Caco-2 (cell line): ENCODE measurements around the gene MED29. TPM values are rescaled to one million over a fixed set of nuclear protein-coding genes. Genes with fewer than 3 reads are reported as not detected.

ENCODE experiments used
- BruUV-seq: library from RNA; stranded (reverse); fragments of 400-500 nt; replicated peaks from 2 replicates; lab custom pipeline; 2021; lab: Mats Ljungman, UMichigan
- CTCF ChIA-PET: fragments of 300-600 bp; sonication (Branson Sonifier 250); formaldehyde crosslinking; loops from one replicate; lab custom pipeline; 2022; ENCODE audit warnings: antibody characterized with exemption; lab: Charles Lee
- POLR2A ChIA-PET: fragments of 300-600 bp; sonication (Branson Sonifier 250); formaldehyde crosslinking; loops from one replicate; lab custom pipeline; 2022; ENCODE audit warnings: antibody characterized with exemption; lab: Charles Lee
- DNase-seq, 2 experiments: peaks; one replicate each; pipeline versions ENCODE4 v3.0.0 to v3.0.0-alpha.2; 2020 to 2022
- H3K27me3 ChIP-seq: replicated peaks from 2 replicates; pipeline ENCODE4 v1.6.0; 2011; ENCODE audit warnings: low read length; ENCODE audit not compliant: control insufficient read depth, insufficient read depth
- H3K36me3 ChIP-seq: 2 replicates; pipeline ENCODE4 v1.5.1; 2011; ENCODE audit warnings: low read length; ENCODE audit not compliant: control insufficient read depth, insufficient read depth
- H3K4me1 ChIP-seq: fragments of 250-450 bp; sonication (Bioruptor Pico); 2 replicates; pipeline ENCODE4 v1.5.1; 2020; ENCODE audit warnings: mild to moderate bottlenecking
- H3K4me3 ChIP-seq: 2 replicates; pipeline ENCODE4 v1.5.1; 2011; ENCODE audit warnings: low read depth, mild to moderate bottlenecking, control low read depth, low read length
- H3K9me3 ChIP-seq: fragments of 250-450 bp; sonication (Bioruptor Pico); 2 replicates; pipeline ENCODE4 v1.5.1; 2020; ENCODE audit warnings: mild to moderate bottlenecking, moderate library complexity
- H3K27ac Mint-ChIP-seq: one replicate; pipeline ENCODE4 v1.8.0; 2022; ENCODE audit warnings: mixed read lengths; ENCODE audit not compliant: unreplicated experiment
- H3K27me3 Mint-ChIP-seq: one replicate; pipeline ENCODE4 v1.8.0; 2022; ENCODE audit warnings: mixed read lengths; ENCODE audit not compliant: insufficient read depth, unreplicated experiment
- H3K36me3 Mint-ChIP-seq: one replicate; pipeline ENCODE4 v1.8.0; 2022; ENCODE audit warnings: mild to moderate bottlenecking, mixed read lengths; ENCODE audit not compliant: insufficient read depth, unreplicated experiment
- H3K4me1 Mint-ChIP-seq: one replicate; pipeline ENCODE4 v1.8.0; 2022; ENCODE audit warnings: low read depth, mixed read lengths; ENCODE audit not compliant: unreplicated experiment
- H3K4me3 Mint-ChIP-seq: one replicate; pipeline ENCODE4 v1.8.0; 2022; ENCODE audit warnings: mild to moderate bottlenecking, moderate library complexity, mixed read lengths; ENCODE audit not compliant: unreplicated experiment
- H3K9me3 Mint-ChIP-seq: one replicate; pipeline ENCODE4 v1.8.0; 2022; ENCODE audit warnings: mixed read lengths; ENCODE audit not compliant: unreplicated experiment
- intact Hi-C: fragments of 100-400 bp; cut with micrococcal nuclease; formaldehyde crosslinking; loops from one replicate; pipeline ENCODE4 v1.10.0; 2022; ENCODE audit not compliant: unreplicated experiment
- total RNA-seq: library from RNA; stranded (reverse); gene quantifications from 2 replicates; pipeline ENCODE4 v1.2.3, GENCODE V29; 2022
- TF ChIP-seq, protein P1 (sequence below), 2 experiments: fragments of 200-600 bp in 1 of 2; IDR thresholded peaks; 1 replicate in 1 of 2; 2 replicates in 1 of 2; pipeline versions ENCODE4 v1.5.1 to v1.8.0; 2011 to 2022; ENCODE audit warnings: antibody characterized with exemption in 1 of 2, control low read depth in 1 of 2, inconsistent platforms in 1 of 2, low read depth in 1 of 2, low read length in 1 of 2, mild to moderate bottlenecking in 1 of 2, moderate library complexity in 1 of 2; ENCODE audit not compliant: insufficient read depth in 1 of 2, severe bottlenecking in 1 of 2, unreplicated experiment in 1 of 2

The MED29 gene
- total RNA-seq, 1 experiment from 2014 or later, result 50.8 TPM

DNA sequence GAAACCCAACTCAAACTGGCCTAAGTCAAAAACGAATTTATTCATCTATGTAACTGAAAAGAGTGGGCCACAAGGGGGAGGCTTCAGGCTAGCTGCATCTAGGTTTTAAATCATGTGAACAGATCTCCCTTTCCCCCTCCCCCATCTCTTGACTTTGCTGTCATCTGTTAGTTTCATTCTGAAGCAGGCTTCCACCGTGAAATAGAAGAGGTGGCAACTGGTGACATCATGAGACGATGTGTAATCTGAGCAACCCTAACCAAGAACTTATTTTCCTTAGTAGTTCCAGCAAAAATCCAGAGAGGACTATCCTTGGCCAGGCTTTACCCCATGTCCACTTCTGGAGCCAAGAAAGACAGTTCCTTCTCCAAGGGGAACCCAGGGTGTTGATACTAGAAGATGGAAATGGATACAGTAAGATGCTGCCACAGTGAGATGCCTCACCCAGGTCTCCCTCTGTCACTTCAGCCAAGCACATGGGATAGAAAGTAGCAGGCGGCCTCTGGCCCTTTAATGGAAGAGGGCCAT lies 39.6 kb upstream of the MED29 start:
- Histone ChIP-seq H3K4me1 (no peaks in the 10 kb centered on the region), H3K27me3 (no peaks in the 10 kb centered on the region), H3K36me3 (peaks cover 3% of the 10 kb centered on the region), H3K9me3 (no peaks in the 10 kb centered on the region), H3K4me3 (no peak overlapping the region)
- intact Hi-C loops, result no loop called here
- CTCF ChIA-PET, result no interaction called here
- TF ChIP-seq, protein P1, sequence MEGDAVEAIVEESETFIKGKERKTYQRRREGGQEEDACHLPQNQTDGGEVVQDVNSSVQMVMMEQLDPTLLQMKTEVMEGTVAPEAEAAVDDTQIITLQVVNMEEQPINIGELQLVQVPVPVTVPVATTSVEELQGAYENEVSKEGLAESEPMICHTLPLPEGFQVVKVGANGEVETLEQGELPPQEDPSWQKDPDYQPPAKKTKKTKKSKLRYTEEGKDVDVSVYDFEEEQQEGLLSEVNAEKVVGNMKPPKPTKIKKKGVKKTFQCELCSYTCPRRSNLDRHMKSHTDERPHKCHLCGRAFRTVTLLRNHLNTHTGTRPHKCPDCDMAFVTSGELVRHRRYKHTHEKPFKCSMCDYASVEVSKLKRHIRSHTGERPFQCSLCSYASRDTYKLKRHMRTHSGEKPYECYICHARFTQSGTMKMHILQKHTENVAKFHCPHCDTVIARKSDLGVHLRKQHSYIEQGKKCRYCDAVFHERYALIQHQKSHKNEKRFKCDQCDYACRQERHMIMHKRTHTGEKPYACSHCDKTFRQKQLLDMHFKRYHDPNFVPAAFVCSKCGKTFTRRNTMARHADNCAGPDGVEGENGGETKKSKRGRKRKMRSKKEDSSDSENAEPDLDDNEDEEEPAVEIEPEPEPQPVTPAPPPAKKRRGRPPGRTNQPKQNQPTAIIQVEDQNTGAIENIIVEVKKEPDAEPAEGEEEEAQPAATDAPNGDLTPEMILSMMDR (IDR thresholded peaks at IDR 0.05; ENCODE audit: insufficient read depth in 1 of 2, low read depth in 1 of 2, low read length in 1 of 2, severe bottlenecking in 1 of 2, unreplicated experiment in 1 of 2), result no peak
- Mint-ChIP-seq H3K9me3 (no peaks in the 10 kb centered on the region), H3K4me3 (no peak overlapping the region), H3K27me3 (no peaks in the 10 kb centered on the region), H3K4me1 (no peaks in the 10 kb centered on the region), H3K27ac (no peak overlapping the region), H3K36me3 (peaks cover 57% of the 10 kb centered on the region)
- POLR2A ChIA-PET, result no interaction called here
- no peak for DNase-seq
- no TSS peak for BruUV-seq

DNA sequence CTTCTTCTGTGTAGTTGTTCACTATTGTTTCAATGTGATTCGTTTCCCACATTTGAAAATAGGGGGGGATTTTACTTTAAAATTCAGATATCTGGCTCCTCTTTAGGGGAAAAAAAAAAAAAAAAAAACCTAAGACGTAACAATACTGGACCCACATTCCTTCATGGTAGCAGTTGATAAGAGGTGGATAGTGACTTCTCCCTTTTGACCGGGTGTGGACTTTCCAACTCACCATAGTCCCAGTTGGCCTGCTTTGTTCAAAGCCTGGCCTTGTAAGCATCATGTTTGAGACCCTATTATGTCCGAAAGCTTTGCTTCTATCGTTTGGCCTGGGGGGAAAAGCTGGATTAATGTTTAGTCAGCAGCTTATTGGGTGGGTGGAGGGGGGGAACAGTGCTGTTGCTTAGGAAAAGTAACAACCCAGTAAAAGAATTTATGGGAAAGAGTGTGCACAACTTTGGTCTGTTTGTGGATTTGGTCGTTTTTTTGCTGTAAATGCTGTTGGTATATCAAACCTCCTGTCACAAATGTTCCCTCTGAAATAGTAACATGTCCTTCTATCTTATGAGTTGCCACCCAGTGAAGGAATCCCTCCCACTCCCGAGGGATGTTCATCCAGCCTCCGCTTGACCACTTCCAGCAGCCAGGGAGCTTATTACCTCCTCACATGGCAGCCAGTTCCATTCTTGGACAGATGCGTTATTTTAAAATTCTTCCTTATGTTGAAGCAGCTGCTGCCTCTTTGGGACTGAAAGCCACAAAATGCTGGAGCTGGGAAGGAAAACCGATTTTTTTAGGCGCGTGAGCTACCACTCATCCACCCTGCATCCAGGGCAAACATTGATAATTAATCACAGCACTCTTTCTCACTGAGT lies 38.6 kb upstream of the MED29 start:
- Histone ChIP-seq H3K27me3 (no peaks in the 10 kb centered on the region), H3K4me3 (no peak overlapping the region), H3K36me3 (peaks cover 3% of the 10 kb centered on the region), H3K4me1 (no peaks in the 10 kb centered on the region), H3K9me3 (no peaks in the 10 kb centered on the region)
- ChIA-PET POLR2A (no interaction called here), CTCF (interaction anchor here (0.6 kb wide), 2 partner anchors 10 to 268 kb away, joined by 5 read pairs; partner anchors contain the start of gene SAMD4B)
- no peaks in the 10 kb centered on the region for H3K27me3 Mint-ChIP-seq
- BruUV-seq, result no TSS peak
- TF ChIP-seq, protein P1 (IDR thresholded peaks at IDR 0.05; ENCODE audit: insufficient read depth in 1 of 2, low read depth in 1 of 2, low read length in 1 of 2, severe bottlenecking in 1 of 2, unreplicated experiment in 1 of 2), result no peak
- H3K27ac Mint-ChIP-seq, result no peak overlapping the region
- no peak for DNase-seq
- intact Hi-C loops, result no loop called here
- no peaks in the 10 kb centered on the region for H3K9me3 Mint-ChIP-seq
- no peaks in the 10 kb centered on the region for H3K4me1 Mint-ChIP-seq
- no peak overlapping the region for H3K4me3 Mint-ChIP-seq
- H3K36me3 Mint-ChIP-seq, result peaks cover 64% of the 10 kb centered on the region

DNA sequence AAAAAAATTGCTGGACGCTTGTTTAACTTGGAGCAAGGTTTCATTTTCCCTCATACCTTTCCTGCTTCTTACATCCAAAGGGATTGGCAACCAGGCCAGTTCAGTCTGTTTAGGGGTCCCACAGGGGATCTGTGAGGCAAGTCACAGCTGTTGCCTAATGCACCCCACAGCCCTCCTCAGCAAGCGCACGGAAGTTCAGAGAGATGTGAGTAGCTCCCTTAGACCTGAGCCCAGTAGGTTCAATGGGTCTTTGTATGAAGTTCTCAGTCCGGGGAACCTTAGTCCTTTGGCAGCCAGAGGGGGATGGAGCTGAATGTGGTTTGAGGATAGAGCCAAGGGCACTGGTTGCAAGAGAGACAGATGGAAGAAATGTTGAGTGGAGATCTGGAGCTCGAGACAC lies 35.9 kb upstream of the MED29 start:
- intact Hi-C loops, result no loop called here
- CTCF ChIA-PET, result no interaction called here
- Mint-ChIP-seq H3K9me3 (no peaks in the 10 kb centered on the region), H3K4me1 (no peaks in the 10 kb centered on the region), H3K27ac (no peak overlapping the region), H3K36me3 (peaks cover 64% of the 10 kb centered on the region), H3K27me3 (no peaks in the 10 kb centered on the region), H3K4me3 (no peak overlapping the region)
- no peaks in the 10 kb centered on the region for H3K4me1 ChIP-seq
- no TSS peak for BruUV-seq
- POLR2A ChIA-PET, result interaction anchor here (0.6 kb wide), 1 partner anchor 15 kb away, joined by 5 read pairs; no protein-coding TSS in a partner anchor
- TF ChIP-seq, protein P1 (IDR thresholded peaks at IDR 0.05; ENCODE audit: insufficient read depth in 1 of 2, low read depth in 1 of 2, low read length in 1 of 2, severe bottlenecking in 1 of 2, unreplicated experiment in 1 of 2), result no peak
- no peak overlapping the region for H3K4me3 ChIP-seq
- H3K27me3 ChIP-seq, result no peaks in the 10 kb centered on the region
- H3K36me3 ChIP-seq, result peaks cover 3% of the 10 kb centered on the region
- DNase-seq, result no peak
- no peaks in the 10 kb centered on the region for H3K9me3 ChIP-seq
